Smooth muscle cell (in vitro differentiated cells): Measurements from ENCODE around the gene RAPGEFL1. TPM values are rescaled to one million over a fixed set of nuclear protein-coding genes. Genes with fewer than 3 reads are reported as not detected.

Experiments used
- DNase-seq: peaks from one replicate; lab custom pipeline; 2025; ENCODE audit not compliant: unreplicated experiment; lab: John Stamatoyannopoulos, UW
- H2AFZ ChIP-seq: fragments of 200-600 bp; sonication (generic); 2 replicates; pipeline ENCODE4 v1.6.0; 2016; ENCODE audit warnings: antibody characterized with exemption, low read depth, mild to moderate bottlenecking
- H3F3A ChIP-seq: fragments of 200-600 bp; sonication (generic); 2 replicates; pipeline ENCODE4 v1.6.0; 2017; ENCODE audit warnings: antibody characterized with exemption, low read depth
- H3K27ac ChIP-seq: fragments of 200-600 bp; sonication (generic); 2 replicates; pipeline ENCODE4 v1.5.1; 2016; ENCODE audit warnings: low read depth, mild to moderate bottlenecking
- H3K27me3 ChIP-seq: fragments of 200-600 bp; sonication (generic); 2 replicates; pipeline ENCODE4 v1.6.1; 2016; ENCODE audit warnings: low read depth, mild to moderate bottlenecking
- H3K36me3 ChIP-seq: fragments of 200-600 bp; sonication (generic); 2 replicates; pipeline ENCODE4 v1.5.1; 2016; ENCODE audit warnings: low read depth
- H3K4me1 ChIP-seq: fragments of 200-600 bp; sonication (generic); 2 replicates; pipeline ENCODE4 v1.5.1; 2016; ENCODE audit warnings: low read depth
- H3K4me2 ChIP-seq: fragments of 200-600 bp; sonication (generic); 2 replicates; pipeline ENCODE4 v1.6.0; 2016; ENCODE audit warnings: mild to moderate bottlenecking
- H3K4me3 ChIP-seq: fragments of 200-600 bp; sonication (generic); 2 replicates; pipeline ENCODE4 v1.5.1; 2016; ENCODE audit warnings: mild to moderate bottlenecking
- H3K79me2 ChIP-seq: fragments of 200-600 bp; sonication (generic); 2 replicates; pipeline ENCODE4 v1.6.0; 2016; ENCODE audit warnings: low read depth, mild to moderate bottlenecking
- H3K9ac ChIP-seq: fragments of 200-600 bp; sonication (generic); 2 replicates; pipeline ENCODE4 v1.6.0; 2016; ENCODE audit warnings: low read depth
- H3K9me3 ChIP-seq: fragments of 200-600 bp; sonication (generic); replicated peaks from 2 replicates; pipeline ENCODE4 v1.5.1; 2016; ENCODE audit warnings: low read depth
- H4K20me1 ChIP-seq: fragments of 200-600 bp; sonication (generic); 2 replicates; pipeline ENCODE4 v1.6.0; 2016; ENCODE audit warnings: low read depth
- CTCF ChIP-seq: fragments of 200-600 bp; sonication (generic); IDR thresholded peaks from 2 replicates; pipeline ENCODE4 v1.5.1; 2017; ENCODE audit warnings: borderline replicate concordance, mild to moderate bottlenecking, antibody characterized with exemption; ENCODE audit not compliant: insufficient read depth, poor library complexity, severe bottlenecking
- WGBS: methylation state at CpG from one replicate; pipeline ENCODE4 v1.1.7; 2016; ENCODE audit warnings: low lambda C conversion rate; 5-methylcytosine and 5-hydroxymethylcytosine counted together
- polyA plus RNA-seq: library from polyadenylated mRNA; unstranded; fragments of >200 nt; fragmentation: Nextera tagmentation; extraction: Ambion mirVana; gene quantifications from 2 replicates; pipeline ENCODE4 v1.2.1, GENCODE V29; 2016
- total RNA-seq: library from RNA; depleted of rRNA; stranded (reverse); fragments of >200 nt; gene quantifications from 2 replicates; pipeline ENCODE4 v1.2.3, GENCODE V29; 2014

Gene RAPGEFL1
- total and polyA plus RNA-seq, 2 experiments from 2014 or later = 3.1 to 4.0 TPM

- DNase-seq = no peak
- Histone ChIP-seq H2AFZ (no peak overlapping the region), H3K9ac (no peak overlapping the region), H3K27ac (no peak overlapping the region), H3K79me2 (peaks cover 88% of the 10 kb centered on the region), H3K4me3 (no peak overlapping the region), H3K4me2 (no peak overlapping the region), H4K20me1 (peaks cover 35% of the 10 kb centered on the region), H3K9me3 (no peaks in the 10 kb centered on the region), H3K27me3 (no peaks in the 10 kb centered on the region), H3K36me3 (peaks cover 8% of the 10 kb centered on the region), H3F3A (no peaks in the 10 kb centered on the region), H3K4me1 (peaks cover 8% of the 10 kb centered on the region)
- 96% methylated on average over 3 of the region's 3 CpGs for WGBS
- no peak for TF ChIP-seq CTCF
Measured at GRCh38 chr17:40145476-40145875, 31.8 kb upstream of the RAPGEFL1 start.

GRCh38 chr17:40148527-40148926 lies 28.7 kb upstream of the RAPGEFL1 start:
- H3K4me2 ChIP-seq = no peak overlapping the region
- H3K79me2 ChIP-seq = peaks cover 87% of the 10 kb centered on the region
- peaks cover 12% of the 10 kb centered on the region for H3K36me3 ChIP-seq
- no peaks in the 10 kb centered on the region for H3F3A ChIP-seq
- H3K4me3 ChIP-seq = no peak overlapping the region
- DNase-seq = no peak
- peaks cover 64% of the 10 kb centered on the region for H4K20me1 ChIP-seq
- H3K4me1 ChIP-seq = no peaks in the 10 kb centered on the region
- 98% methylated on average over 3 of the region's 3 CpGs for WGBS
- H3K27me3 ChIP-seq = no peaks in the 10 kb centered on the region
- no peak overlapping the region for H3K27ac ChIP-seq
- H2AFZ ChIP-seq = no peak overlapping the region
- H3K9me3 ChIP-seq = no peaks in the 10 kb centered on the region
- no peak for TF ChIP-seq CTCF
- H3K9ac ChIP-seq = no peak overlapping the region

- Histone ChIP-seq H2AFZ (no peak overlapping the region), H3K4me1 (no peaks in the 10 kb centered on the region), H3F3A (no peaks in the 10 kb centered on the region), H3K36me3 (peaks cover 12% of the 10 kb centered on the region), H4K20me1 (peaks cover 70% of the 10 kb centered on the region), H3K9ac (no peak overlapping the region), H3K4me3 (no peak overlapping the region), H3K27ac (no peak overlapping the region), H3K4me2 (no peak overlapping the region), H3K79me2 (peaks cover 88% of the 10 kb centered on the region), H3K9me3 (no peaks in the 10 kb centered on the region), H3K27me3 (no peaks in the 10 kb centered on the region)
- TF ChIP-seq CTCF = no peak
- 91% methylated on average over 4 of the region's 4 CpGs for WGBS
- no peak for DNase-seq
Measured at GRCh38 chr17:40150276-40150675, 27.0 kb upstream of the RAPGEFL1 start.

GRCh38 chr17:40151414-40151963 lies 25.8 kb upstream of the RAPGEFL1 start:
- TF ChIP-seq CTCF = no peak
- Histone ChIP-seq H3K9me3 (no peaks in the 10 kb centered on the region), H3K4me3 (no peak overlapping the region), H3K36me3 (peaks cover 12% of the 10 kb centered on the region), H3K27ac (no peak overlapping the region), H3K9ac (no peak overlapping the region), H3K4me2 (no peak overlapping the region), H3K79me2 (peaks cover 92% of the 10 kb centered on the region), H2AFZ (no peak overlapping the region), H4K20me1 (peaks cover 76% of the 10 kb centered on the region), H3F3A (no peaks in the 10 kb centered on the region), H3K4me1 (no peaks in the 10 kb centered on the region), H3K27me3 (no peaks in the 10 kb centered on the region)
- 98% methylated on average over 7 of the region's 7 CpGs for WGBS
- DNase-seq = no peak
